OCI-LY7 (cell line): ENCODE measurements around the gene UNC5A. TPM values are rescaled to one million over a fixed set of nuclear protein-coding genes. Genes with fewer than 3 reads are reported as not detected.

Experiments used
- BruUV-seq: library from RNA; stranded (reverse); fragments of 400-500 nt; replicated peaks from 2 replicates; lab custom pipeline; 2021; lab: Mats Ljungman, UMichigan
- CTCF ChIA-PET: fragments of 300-600 bp; sonication (Branson Sonifier 250); formaldehyde crosslinking; loops from one replicate; lab custom pipeline; 2022; ENCODE audit warnings: antibody characterized with exemption; ENCODE audit not compliant: unreplicated experiment; lab: Charles Lee
- POLR2A ChIA-PET: fragments of 300-600 bp; sonication (Branson Sonifier 250); formaldehyde crosslinking; loops from one replicate; lab custom pipeline; 2022; ENCODE audit warnings: antibody characterized with exemption; lab: Charles Lee
- DNase-seq: peaks from one replicate; pipeline ENCODE4 v3.0.0-alpha.2; 2015; ENCODE audit warnings: low spot score
- H2AFZ ChIP-seq: fragments of 200-600 bp; sonication (generic), shearing (Covaris generic); 2 replicates; pipeline ENCODE4 v1.6.1; 2014; ENCODE audit warnings: mild to moderate bottlenecking, antibody characterized with exemption, low read length, moderate library complexity
- H3K27ac ChIP-seq: fragments of 200-600 bp; sonication (generic); 2 replicates; pipeline ENCODE4 v1.5.1; 2014; ENCODE audit warnings: mixed run types, low read depth, mild to moderate bottlenecking, moderate library complexity, low read length, inconsistent platforms; ENCODE audit not compliant: poor library complexity, severe bottlenecking
- H3K36me3 ChIP-seq: fragments of 200-600 bp; sonication (generic); 2 replicates; pipeline ENCODE4 v1.6.1; 2014; ENCODE audit warnings: mild to moderate bottlenecking, antibody characterized with exemption, low read length, moderate library complexity, mixed read lengths; ENCODE audit not compliant: insufficient read depth
- H3K4me1 ChIP-seq: fragments of 200-600 bp; sonication (generic); 2 replicates; pipeline ENCODE4 v1.5.1; 2014; ENCODE audit warnings: mild to moderate bottlenecking, low read length; ENCODE audit not compliant: insufficient read depth, poor library complexity, severe bottlenecking
- H3K4me2 ChIP-seq: fragments of 200-600 bp; sonication (generic); 2 replicates; pipeline ENCODE4 v1.6.1; 2014; ENCODE audit warnings: mild to moderate bottlenecking, low read length
- H3K4me3 ChIP-seq: fragments of 200-600 bp; sonication (generic); 2 replicates; pipeline ENCODE4 v1.5.1; 2014; ENCODE audit warnings: mild to moderate bottlenecking, low read depth, low read length; ENCODE audit not compliant: poor library complexity, severe bottlenecking
- H3K79me2 ChIP-seq: fragments of 200-600 bp; sonication (generic); 2 replicates; pipeline ENCODE4 v1.6.1; 2016; ENCODE audit warnings: low read depth, mild to moderate bottlenecking, low read length, moderate library complexity, mixed read lengths; ENCODE audit not compliant: insufficient read depth
- H3K9me2 ChIP-seq: fragments of 200-600 bp; sonication (generic); 2 replicates; pipeline ENCODE4 v1.6.1; 2016; ENCODE audit warnings: mild to moderate bottlenecking, low read length, mixed read lengths; ENCODE audit not compliant: insufficient read depth
- H3K9me3 ChIP-seq: fragments of 200-600 bp; sonication (generic); 2 replicates; pipeline ENCODE4 v1.6.1; 2014; ENCODE audit warnings: mild to moderate bottlenecking, mixed run types, low read length, mixed read lengths
- H4K20me1 ChIP-seq: fragments of 200-600 bp; sonication (generic); 2 replicates; pipeline ENCODE4 v1.6.1; 2014; ENCODE audit warnings: mild to moderate bottlenecking, antibody characterized with exemption, low read length, moderate library complexity, mixed read lengths; ENCODE audit not compliant: insufficient read depth
- CTCF ChIP-seq: fragments of 200-600 bp; sonication (generic); conservative IDR thresholded peaks from 2 replicates; pipeline ENCODE4 v1.5.1; 2014; ENCODE audit warnings: mild to moderate bottlenecking, antibody characterized with exemption, low read length, moderate library complexity, mixed read lengths
- EZH2phosphoT487 ChIP-seq: fragments of 200-600 bp; sonication (generic); IDR thresholded peaks from 2 replicates; pipeline ENCODE4 v1.6.1; 2018; ENCODE audit warnings: low read depth, borderline replicate concordance, mild to moderate bottlenecking, mixed run types, antibody characterized with exemption, low read length, moderate library complexity, mixed read lengths
- intact Hi-C: fragments of 100-400 bp; cut with micrococcal nuclease; formaldehyde crosslinking; loops from one replicate; pipeline ENCODE4 v1.10.0; 2022; ENCODE audit not compliant: unreplicated experiment
- total RNA-seq, 2 experiments: library from RNA; depleted of rRNA in 1 of 2; stranded (reverse); fragments of >200 nt in 1 of 2; shearing (Covaris generic) in 1 of 2; gene quantifications; 2 replicates each; pipeline ENCODE4 v1.2.3, GENCODE V29; 2014 to 2022

UNC5A gene
- total RNA-seq, 2 experiments from 2014 or later: not detected

DNA sequence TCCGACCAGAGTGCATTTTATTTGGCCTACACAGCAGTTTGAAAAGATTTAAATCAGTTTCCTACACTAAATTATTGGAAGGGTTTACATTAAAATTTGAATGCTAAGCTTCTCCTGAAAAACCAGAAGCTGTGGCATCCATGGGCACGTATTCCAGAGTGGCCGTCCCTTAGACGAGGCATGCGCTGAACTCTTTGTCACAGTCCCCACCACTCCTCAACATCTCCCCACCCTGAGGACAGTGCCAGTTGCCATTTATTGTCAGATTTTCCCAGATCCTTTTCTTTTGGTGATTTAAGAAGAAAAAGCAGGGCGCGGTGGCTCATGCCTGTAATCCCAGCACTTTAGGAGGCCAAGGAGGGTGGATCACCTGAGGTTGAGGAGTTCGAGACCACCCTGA is 39.9 kb upstream of the UNC5A start:
- Histone ChIP-seq H3K36me3 (no peaks in the 10 kb centered on the region), H3K27ac (no peak overlapping the region), H3K4me3 (no peak overlapping the region), H3K79me2 (no peaks in the 10 kb centered on the region), H4K20me1 (no peaks in the 10 kb centered on the region), H3K4me1 (no peaks in the 10 kb centered on the region), H3K9me3 (peaks cover under 1% of the 10 kb centered on the region; the same call in 1 of the 2 replicates), H3K4me2 (no peak overlapping the region), H2AFZ (no peak overlapping the region), H3K9me2 (no peaks in the 10 kb centered on the region)
- TF ChIP-seq CTCF (no peak), EZH2phosphoT487 (no peak)
- BruUV-seq: no TSS peak
- DNase-seq: no peak
- ChIA-PET CTCF (no interaction called here), POLR2A (interaction anchor here (0.7 kb wide), 1 partner anchor 17 kb away, joined by 6 read pairs; no protein-coding TSS in a partner anchor)
- intact Hi-C loops: no loop called here

GRCh38 chr5:176771102-176771845 is 39.1 kb upstream of the UNC5A start:
- no peak for DNase-seq
- TF ChIP-seq EZH2phosphoT487: no peak
- no peak for TF ChIP-seq CTCF
- no peaks in the 10 kb centered on the region for H3K9me3 ChIP-seq
- H3K9me2 ChIP-seq: no peaks in the 10 kb centered on the region
- BruUV-seq: no TSS peak
- H3K4me1 ChIP-seq: no peaks in the 10 kb centered on the region
- H3K79me2 ChIP-seq: no peaks in the 10 kb centered on the region
- H3K4me3 ChIP-seq: no peak overlapping the region
- H3K36me3 ChIP-seq: no peaks in the 10 kb centered on the region
- no peak overlapping the region for H3K4me2 ChIP-seq
- no peak overlapping the region for H2AFZ ChIP-seq
- no peak overlapping the region for H3K27ac ChIP-seq
- intact Hi-C loops: no loop called here
- H4K20me1 ChIP-seq: no peaks in the 10 kb centered on the region
- ChIA-PET CTCF (no interaction called here), POLR2A (interaction anchor here (0.7 kb wide), 1 partner anchor 1424 kb away, joined by 3 read pairs; no protein-coding TSS in a partner anchor)
